Activated T-cell treated with anti-CD3 and anti-CD28 coated beads for 4 hours (primary cell): ENCODE data around the gene RPL7A.
A peak's percentile ranks its signal among the peaks of the same experiment; 100 is the strongest.
"Not testable (repeated sequence)": the region's sequence is repeated elsewhere in the genome, so short reads cannot be mapped to it uniquely, and the experiment has no call there.

ENCODE experiments used
- DNase-seq: peaks from one replicate; pipeline ENCODE4 v3.0.0-alpha.2; 2020

RPL7A gene

GRCh38 chr9:133347985-133348717, at the start of gene RPL7A, which contains the start of gene MED22:
Gene RPL7A, plus strand, starts transcription at chr9:133348218. Its CDS starts 26 bp downstream, at chr9:133348244.
Gene MED22, minus strand, starts transcription at chr9:133348131. Its CDS starts 1,469 bp downstream, at chr9:133346662.
- DNase-seq = peak; percentile 93

- DNase-seq = not testable (repeated sequence)
Observed at GRCh38 chr9:133299996-133300395, 48.0 kb upstream of the RPL7A start.

DNA sequence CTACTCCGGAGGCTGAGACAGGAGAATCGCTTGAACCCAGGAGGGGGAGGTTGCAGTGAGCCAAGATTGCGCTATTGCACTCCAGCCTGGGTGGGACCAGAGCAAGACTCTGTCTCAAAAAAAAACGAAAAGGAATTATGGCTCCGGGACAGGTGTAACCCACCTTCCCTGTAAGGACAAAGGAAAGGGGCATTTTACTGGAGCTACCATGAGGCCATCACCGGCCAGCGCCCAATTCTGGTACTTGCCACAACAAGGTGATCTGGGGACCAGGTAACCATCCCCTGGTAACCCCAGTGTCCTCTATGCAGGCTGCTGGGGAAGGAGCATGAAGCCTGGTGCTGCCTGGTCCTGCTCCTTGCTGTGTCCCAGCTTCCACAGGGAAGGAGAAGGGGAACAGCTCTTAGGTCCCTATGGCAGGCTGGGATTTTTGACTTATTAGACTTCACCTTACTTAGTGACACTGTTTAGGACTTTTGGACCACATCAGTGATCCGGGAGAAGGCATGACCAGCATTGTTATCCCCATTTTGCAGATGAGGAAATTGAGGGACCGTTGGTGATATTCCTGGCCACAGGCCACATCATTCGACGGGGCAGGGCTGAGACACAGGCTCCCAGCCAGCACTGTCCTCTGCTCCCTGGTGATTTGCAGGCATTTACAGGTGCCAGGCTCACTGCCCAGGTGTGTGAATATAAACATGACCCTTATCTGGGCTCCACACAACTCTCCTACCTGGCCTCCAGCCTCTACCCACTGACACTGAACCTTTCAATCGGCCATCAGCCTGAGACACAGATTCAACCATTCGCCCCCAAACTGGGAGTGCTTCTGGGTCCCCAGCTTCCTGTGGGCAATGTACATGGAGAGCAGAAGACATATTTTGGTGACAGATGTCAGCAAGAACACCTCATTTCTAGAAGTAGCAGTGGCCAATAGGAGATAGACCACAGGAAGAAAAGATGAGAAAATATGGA, 46.5 kb upstream of the RPL7A start:
- no peak for DNase-seq

- no peak for DNase-seq
Observed at GRCh38 chr9:133303266-133304157, 44.5 kb upstream of the RPL7A start.

GRCh38 chr9:133304158-133304470, 43.9 kb upstream of the RPL7A start:
- DNase-seq = no peak

DNA sequence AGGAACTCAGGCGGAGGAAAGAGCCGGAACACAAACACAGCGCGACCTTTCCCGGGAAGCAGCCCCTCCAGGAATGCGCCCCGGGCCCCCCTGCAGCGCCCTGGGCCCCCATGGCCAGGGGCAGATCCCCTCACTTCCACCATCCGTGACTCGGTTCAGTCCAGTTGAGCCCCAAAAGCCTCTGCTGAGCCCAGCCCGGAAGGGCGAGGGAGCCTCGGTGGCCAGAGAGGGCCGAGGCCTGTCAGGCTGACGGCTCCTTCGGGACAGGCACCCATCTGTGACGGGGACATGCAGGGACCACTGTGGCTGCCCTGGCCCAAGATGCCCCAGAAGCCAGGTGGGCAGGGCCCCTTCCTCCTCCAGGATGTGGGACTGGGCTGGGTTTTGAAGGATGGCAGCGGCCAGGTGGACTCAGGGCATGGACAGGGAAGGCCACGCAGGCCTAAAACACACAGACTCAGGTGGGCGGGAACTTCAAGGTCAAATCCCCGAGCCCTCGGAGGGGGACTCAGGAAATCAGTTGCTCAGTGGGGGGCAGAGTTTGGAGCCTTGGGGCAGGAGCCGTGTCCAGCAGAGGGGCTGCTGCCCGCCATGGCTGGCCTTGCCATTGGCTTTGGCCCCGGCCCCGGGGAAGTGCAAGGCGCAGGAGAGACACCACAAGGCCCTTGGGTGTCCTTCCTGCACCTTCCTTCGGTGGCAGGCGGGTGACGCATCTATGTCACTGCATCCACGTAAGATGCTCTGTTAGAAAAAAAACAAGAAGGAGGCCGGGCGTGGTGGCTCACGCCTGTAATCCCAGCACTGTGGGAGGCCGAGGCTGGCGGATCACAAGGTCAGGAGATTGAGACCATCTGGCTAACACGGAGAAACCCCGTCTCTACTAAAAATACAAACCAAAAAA, 43.3 kb upstream of the RPL7A start:
- DNase-seq = no peak

GRCh38 chr9:133305731-133306130, 42.3 kb upstream of the RPL7A start:
- DNase-seq = no peak

DNA sequence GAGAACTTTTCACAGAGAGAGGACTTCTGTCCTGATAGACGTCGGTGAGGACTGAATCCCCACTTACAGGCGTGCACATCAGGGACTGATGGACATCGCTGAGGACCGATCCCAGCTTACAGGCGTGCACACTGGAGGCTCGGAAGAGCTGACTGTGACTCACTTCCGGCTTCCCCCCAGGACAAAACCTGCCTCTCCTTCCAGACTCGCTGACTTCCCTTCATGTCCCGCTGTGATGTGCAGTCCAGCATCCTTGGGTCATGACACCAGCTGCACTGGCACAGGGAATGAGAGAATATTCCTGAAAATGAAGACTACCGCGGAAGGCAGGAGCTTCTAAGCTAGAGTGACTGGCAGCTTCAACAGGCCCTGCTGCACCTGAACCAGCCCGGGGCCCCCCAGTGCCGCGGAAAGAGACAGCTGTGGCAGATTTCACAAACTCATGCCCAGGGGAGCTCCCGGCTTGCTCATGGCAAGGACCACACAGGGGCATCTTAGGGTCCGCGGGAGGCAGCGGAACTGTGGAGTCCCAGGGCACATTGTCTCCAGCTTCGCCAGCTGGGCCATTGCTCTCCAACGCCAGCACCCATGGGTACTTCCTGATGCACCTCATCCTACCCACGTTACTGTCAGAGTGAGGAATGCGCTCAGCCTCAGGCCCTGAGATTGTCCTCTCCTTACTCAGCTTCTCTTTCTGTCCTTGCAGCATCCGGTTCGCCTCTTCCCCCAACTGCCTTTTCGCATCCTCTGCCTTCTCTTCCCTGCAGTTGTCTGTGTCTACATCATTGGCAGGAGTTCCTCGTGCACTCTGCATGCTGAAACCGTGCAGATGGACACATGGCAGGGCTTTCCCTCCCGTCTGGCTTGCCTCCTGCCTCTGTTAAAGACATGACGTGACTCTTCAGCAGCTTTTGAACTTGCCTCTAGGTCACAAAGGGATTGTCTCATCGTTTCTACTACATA, 41.5 kb upstream of the RPL7A start:
- no peak for DNase-seq

DNA sequence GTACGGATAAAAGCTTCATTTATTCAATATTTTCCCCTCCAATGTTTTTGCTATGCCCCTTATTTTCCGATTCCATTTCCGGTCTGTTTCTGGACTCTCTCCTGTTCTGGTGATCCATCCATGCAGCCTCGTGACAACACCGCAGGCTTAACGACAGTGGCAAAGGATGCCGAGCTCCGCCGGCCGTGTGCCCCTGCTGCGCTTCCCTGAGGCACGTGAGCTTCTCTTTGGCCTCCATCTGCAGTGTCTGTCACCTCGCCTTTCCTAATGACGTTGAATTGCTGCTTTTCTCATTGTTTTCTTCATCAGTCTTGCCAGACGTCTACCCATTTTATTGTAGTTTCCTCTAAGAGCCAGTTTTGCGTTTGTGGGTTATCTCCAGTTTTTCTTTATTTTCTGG, 40.7 kb upstream of the RPL7A start:
- no peak for DNase-seq

GRCh38 chr9:133309608-133310007, 38.4 kb upstream of the RPL7A start:
- DNase-seq = no peak

- no peak for DNase-seq
Observed at GRCh38 chr9:133315997-133316396, 32.0 kb upstream of the RPL7A start.

DNA sequence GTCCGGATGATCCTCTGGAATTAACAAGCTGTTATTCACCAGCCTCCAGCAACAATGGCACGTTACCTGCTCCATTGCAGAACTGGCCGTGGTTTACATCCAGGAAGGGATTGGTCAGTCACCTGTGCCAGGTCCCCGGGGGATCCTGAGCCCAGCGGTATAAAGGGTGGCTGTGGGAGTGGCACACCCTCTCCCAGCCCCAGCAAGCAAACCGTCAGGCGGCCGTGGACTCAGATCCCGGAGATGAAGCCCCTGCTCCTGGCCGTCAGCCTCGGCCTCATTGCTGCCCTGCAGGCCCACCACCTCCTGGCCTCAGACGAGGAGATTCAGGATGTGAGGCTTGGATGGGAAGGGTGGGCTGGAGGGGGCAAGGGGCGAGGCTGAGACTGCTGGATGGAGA, 30.5 kb upstream of the RPL7A start:
- not testable (repeated sequence) for DNase-seq

- no peak for DNase-seq
Observed at GRCh38 chr9:133320421-133320881, 27.6 kb upstream of the RPL7A start.

- DNase-seq = no peak
Observed at GRCh38 chr9:133321411-133321935, 26.5 kb upstream of the RPL7A start.

GRCh38 chr9:133322701-133323100, 25.3 kb upstream of the RPL7A start:
- DNase-seq = no peak

GRCh38 chr9:133323211-133323610, 24.8 kb upstream of the RPL7A start:
- no peak for DNase-seq

GRCh38 chr9:133323991-133324703, 23.9 kb upstream of the RPL7A start:
- no peak for DNase-seq

GRCh38 chr9:133327021-133327420, 21.0 kb upstream of the RPL7A start:
- DNase-seq = not testable (repeated sequence)

GRCh38 chr9:133327834-133328484, 20.1 kb upstream of the RPL7A start:
- DNase-seq = no peak
